Tibial nerve (tissue), 4 donors: Measurements from ENCODE around the gene PIGB. TPM values are rescaled to one million over a fixed set of nuclear protein-coding genes. Genes with fewer than 3 reads are reported as not detected.

Experiments used
- DNase-seq, 2 donors: peaks; one replicate each; pipeline ENCODE4 v3.0.0-alpha.2; 2019; ENCODE audit warnings: low spot score in 2 of 2
- H3K27ac ChIP-seq, 4 donors: fragments of 200-600 bp; sonication (generic) in 3 of 4; one replicate each; pipeline ENCODE4 v1.5.1; 2017 to 2019; ENCODE audit warnings: mild to moderate bottlenecking in 1 of 4
- H3K27me3 ChIP-seq, 2 donors: fragments of 200-600 bp; sonication (generic) in 1 of 2; one replicate each; pipeline versions ENCODE4 v1.5.1 to v1.6.0; 2017 to 2019
- H3K36me3 ChIP-seq, 3 donors: fragments of 200-600 bp; sonication (generic); one replicate each; pipeline ENCODE4 v1.5.1; 2018 to 2019
- H3K4me1 ChIP-seq, 4 donors: fragments of 200-600 bp; sonication (generic) in 3 of 4; one replicate each; pipeline ENCODE4 v1.5.1; 2017 to 2019
- H3K4me3 ChIP-seq, 4 donors: fragments of 200-600 bp; sonication (generic) in 3 of 4; one replicate each; pipeline ENCODE4 v1.5.1; 2017 to 2019; ENCODE audit warnings: mild to moderate bottlenecking in 1 of 4, moderate library complexity in 1 of 4
- H3K9me3 ChIP-seq, 4 donors: fragments of 200-600 bp; sonication (generic) in 3 of 4; one replicate each; pipeline ENCODE4 v1.5.1; 2017 to 2019
- EP300 ChIP-seq, 2 donors: sonication (generic); formaldehyde crosslinking; IDR thresholded peaks; one replicate each; pipeline ENCODE4 v1.6.1; 2017; ENCODE audit warnings: antibody characterized with exemption in 2 of 2, mild to moderate bottlenecking in 1 of 2
- POLR2A ChIP-seq, 2 donors: fragments of 450-650 bp; IDR thresholded peaks; one replicate each; pipeline ENCODE4 v1.6.1; 2017; ENCODE audit warnings: antibody characterized with exemption in 2 of 2, mild to moderate bottlenecking in 2 of 2, moderate library complexity in 2 of 2
- WGBS, 2 donors: methylation state at CpG; one replicate each; pipeline ENCODE4 v1.1.5; 2018; 5-methylcytosine and 5-hydroxymethylcytosine counted together
- total RNA-seq, 4 donors: library from RNA; depleted of rRNA; stranded (reverse); fragments of >200 nt; gene quantifications; one replicate each; pipeline ENCODE4 v1.1.0, GENCODE V29; 2016
- TF ChIP-seq, protein P1 (sequence below), 5 experiments: fragments of 200-600 bp in 3 of 5; fragments of 450-650 bp in 2 of 5; sonication (generic) in 3 of 5; IDR thresholded peaks; one replicate each; pipeline ENCODE4 v1.5.1; 2016 to 2019; ENCODE audit warnings: antibody characterized with exemption in 5 of 5, mild to moderate bottlenecking in 3 of 5, moderate library complexity in 2 of 5

The PIGB gene
- total RNA-seq, 4 donors from 2014 or later: 4.0 to 16.1 (median 13.8) TPM

DNA sequence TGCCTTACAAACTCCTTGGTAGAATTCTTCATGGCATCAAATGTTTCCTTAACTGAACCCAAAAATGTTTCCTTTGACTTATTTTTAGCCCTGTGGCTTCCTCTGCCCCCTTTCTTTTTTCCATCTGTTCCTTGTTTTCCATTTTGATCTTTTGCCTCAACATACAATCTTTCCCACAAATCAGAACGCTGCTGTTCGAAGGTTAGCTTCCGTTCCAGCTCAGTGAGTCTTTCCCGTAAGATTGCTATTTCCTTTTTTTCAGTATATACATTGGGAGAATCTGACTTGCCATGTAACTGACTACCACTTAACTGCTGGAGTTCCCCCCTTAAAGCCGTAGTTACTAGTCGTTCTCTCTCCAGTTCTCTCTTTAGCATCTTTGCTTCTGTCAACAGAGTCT, 41.2 kb downstream of the PIGB start:
- no peak for DNase-seq
- H3K4me1 ChIP-seq: no peaks in the 10 kb centered on the region
- H3K9me3 ChIP-seq: no peaks in the 10 kb centered on the region
- WGBS, 2 donors: 63 to 66% methylated on average over 6 of the region's 6 CpGs
- TF ChIP-seq EP300 (IDR thresholded peaks at IDR 0.05) (no peak), POLR2A (IDR thresholded peaks at IDR 0.05) (no peak)
- TF ChIP-seq, protein P1, sequence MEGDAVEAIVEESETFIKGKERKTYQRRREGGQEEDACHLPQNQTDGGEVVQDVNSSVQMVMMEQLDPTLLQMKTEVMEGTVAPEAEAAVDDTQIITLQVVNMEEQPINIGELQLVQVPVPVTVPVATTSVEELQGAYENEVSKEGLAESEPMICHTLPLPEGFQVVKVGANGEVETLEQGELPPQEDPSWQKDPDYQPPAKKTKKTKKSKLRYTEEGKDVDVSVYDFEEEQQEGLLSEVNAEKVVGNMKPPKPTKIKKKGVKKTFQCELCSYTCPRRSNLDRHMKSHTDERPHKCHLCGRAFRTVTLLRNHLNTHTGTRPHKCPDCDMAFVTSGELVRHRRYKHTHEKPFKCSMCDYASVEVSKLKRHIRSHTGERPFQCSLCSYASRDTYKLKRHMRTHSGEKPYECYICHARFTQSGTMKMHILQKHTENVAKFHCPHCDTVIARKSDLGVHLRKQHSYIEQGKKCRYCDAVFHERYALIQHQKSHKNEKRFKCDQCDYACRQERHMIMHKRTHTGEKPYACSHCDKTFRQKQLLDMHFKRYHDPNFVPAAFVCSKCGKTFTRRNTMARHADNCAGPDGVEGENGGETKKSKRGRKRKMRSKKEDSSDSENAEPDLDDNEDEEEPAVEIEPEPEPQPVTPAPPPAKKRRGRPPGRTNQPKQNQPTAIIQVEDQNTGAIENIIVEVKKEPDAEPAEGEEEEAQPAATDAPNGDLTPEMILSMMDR (IDR thresholded peaks at IDR 0.05): no peak
- H3K4me3 ChIP-seq: no peak overlapping the region
- no peaks in the 10 kb centered on the region for H3K27me3 ChIP-seq
- no peak overlapping the region for H3K27ac ChIP-seq
- H3K36me3 ChIP-seq: peaks cover 0 to 65% (median 9%) of the 10 kb centered on the region in 3 donors

DNA sequence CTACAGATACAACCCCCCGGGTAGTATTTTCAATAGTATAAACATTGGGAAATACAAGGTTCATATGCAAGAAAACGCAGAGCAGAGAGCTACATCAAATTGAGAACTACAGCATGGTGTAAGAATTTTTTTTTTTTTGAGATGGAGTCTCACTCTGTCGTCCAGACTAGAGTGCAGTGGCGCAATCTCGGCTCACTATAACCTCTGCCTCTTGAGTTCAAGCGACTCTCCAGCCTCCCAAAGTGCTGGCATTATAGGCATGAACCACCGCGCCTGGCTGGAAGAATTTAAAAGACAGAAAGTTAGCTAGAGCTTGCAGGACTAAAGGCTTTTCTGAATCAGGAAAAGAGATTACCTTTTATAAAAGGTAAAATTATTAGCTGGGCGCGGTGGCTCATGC, 42.0 kb downstream of the PIGB start:
- Histone ChIP-seq H3K4me3 (no peak overlapping the region), H3K27ac (no peak overlapping the region), H3K36me3 (peaks cover 0 to 59% (median 9%) of the 10 kb centered on the region in 3 donors), H3K4me1 (no peaks in the 10 kb centered on the region), H3K27me3 (no peaks in the 10 kb centered on the region), H3K9me3 (no peaks in the 10 kb centered on the region)
- 89 to 95% methylated on average over 10 of the region's 10 CpGs for WGBS, 2 donors
- TF ChIP-seq, protein P1 (IDR thresholded peaks at IDR 0.05): no peak
- TF ChIP-seq POLR2A (IDR thresholded peaks at IDR 0.05) (no peak), EP300 (IDR thresholded peaks at IDR 0.05) (no peak)
- DNase-seq: no peak

DNA sequence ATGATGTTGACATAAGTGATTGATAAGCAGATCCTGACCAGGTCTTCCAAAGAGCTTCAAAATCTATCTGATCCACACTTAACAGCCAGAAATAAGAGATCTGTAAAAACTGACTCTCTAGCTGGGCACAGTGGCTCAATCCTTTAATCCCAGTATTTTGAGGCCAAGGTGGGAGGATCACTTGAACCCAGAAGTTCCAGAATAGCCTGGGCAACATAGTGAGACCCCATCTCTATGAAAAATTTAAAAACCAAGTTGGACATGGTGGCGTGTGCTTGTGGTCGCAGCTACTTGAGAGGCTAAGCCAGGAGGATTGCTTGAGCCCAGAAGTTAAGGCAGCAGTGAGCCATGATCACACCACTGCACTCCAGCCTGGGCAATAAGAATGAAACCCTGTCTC, 43.6 kb downstream of the PIGB start:
- TF ChIP-seq, protein P1 (IDR thresholded peaks at IDR 0.05): no peak
- TF ChIP-seq EP300 (IDR thresholded peaks at IDR 0.05) (no peak), POLR2A (IDR thresholded peaks at IDR 0.05) (no peak)
- Histone ChIP-seq H3K27ac (no peak overlapping the region), H3K9me3 (no peaks in the 10 kb centered on the region), H3K4me1 (no peaks in the 10 kb centered on the region), H3K27me3 (no peaks in the 10 kb centered on the region), H3K4me3 (no peak overlapping the region), H3K36me3 (peaks cover 0 to 46% (median 9%) of the 10 kb centered on the region in 3 donors)
- WGBS, 2 donors: 87 to 95% methylated on average over 2 of the region's 2 CpGs
- no peak for DNase-seq

GRCh38 chr15:55366981-55367380, 48.0 kb downstream of the PIGB start:
- no peaks in the 10 kb centered on the region for H3K27me3 ChIP-seq
- 79 to 92% methylated on average over 1 of the region's 1 CpG for WGBS, 2 donors
- H3K36me3 ChIP-seq: peaks cover 0 to 50% (median 9%) of the 10 kb centered on the region in 3 donors
- H3K4me1 ChIP-seq: no peaks in the 10 kb centered on the region
- no peak for DNase-seq
- TF ChIP-seq, protein P1 (IDR thresholded peaks at IDR 0.05): no peak
- TF ChIP-seq POLR2A (IDR thresholded peaks at IDR 0.05): no peak
- TF ChIP-seq EP300 (IDR thresholded peaks at IDR 0.05): no peak
- H3K4me3 ChIP-seq: no peak overlapping the region
- no peak overlapping the region for H3K27ac ChIP-seq
- H3K9me3 ChIP-seq: no peaks in the 10 kb centered on the region

- TF ChIP-seq EP300 (IDR thresholded peaks at IDR 0.05) (no peak), POLR2A (IDR thresholded peaks at IDR 0.05) (no peak)
- TF ChIP-seq, protein P1 (IDR thresholded peaks at IDR 0.05): no peak
- Histone ChIP-seq H3K9me3 (no peaks in the 10 kb centered on the region), H3K4me1 (peaks cover 0 to 6% (median 0%) of the 10 kb centered on the region in 4 donors), H3K36me3 (peaks cover 0 to 72% (median 0%) of the 10 kb centered on the region in 3 donors), H3K27ac (no peak overlapping the region), H3K4me3 (no peak overlapping the region), H3K27me3 (no peaks in the 10 kb centered on the region)
- DNase-seq: no peak
- 42 to 45% methylated on average over 3 of the region's 3 CpGs for WGBS, 2 donors
These were observed 53.8 kb downstream of the PIGB start for GRCh38 chr15:55372701-55373440.
